IMR-90 (cell line): Measurements from ENCODE around the gene SPATA32. TPM values are rescaled to one million over a fixed set of nuclear protein-coding genes. Genes with fewer than 3 reads are reported as not detected.

Experiments used
- ATAC-seq: fragments of 200-7000 bp; cut with Tn5 transposase; 2 replicates; pipeline ENCODE4 v1.9.1; 2020; ENCODE audit warnings: low read depth, mild to moderate bottlenecking, moderate library complexity
- BruUV-seq: library from RNA; stranded (reverse); fragments of 400-500 nt; replicated peaks from 2 replicates; lab custom pipeline; 2021; lab: Mats Ljungman, UMichigan
- CTCF ChIA-PET: fragments of 300-600 bp; formaldehyde crosslinking; extraction: SDS; loops from one replicate; lab custom pipeline; 2021; ENCODE audit warnings: antibody characterized with exemption; lab: Yijun Ruan, JAX
- POLR2A ChIA-PET: fragments of 300-600 bp; sonication (Branson Sonifier 250); formaldehyde crosslinking; loops from one replicate; lab custom pipeline; 2022; ENCODE audit warnings: antibody characterized with exemption; ENCODE audit not compliant: unreplicated experiment; lab: Charles Lee
- DNase-seq: peaks from one replicate; pipeline ENCODE4 v3.0.0; 2013
- H2AFZ ChIP-seq: replicated peaks from 2 replicates; pipeline ENCODE3; 2013; ENCODE audit warnings: low read length, mild to moderate bottlenecking; ENCODE audit not compliant: poor library complexity
- H2AK5ac ChIP-seq: 2 replicates; pipeline ENCODE4 v1.6.1; 2013; ENCODE audit warnings: low read depth, low read length, inconsistent platforms
- H2AK9ac ChIP-seq: replicated peaks from 2 replicates; pipeline ENCODE3; 2013; ENCODE audit warnings: mild to moderate bottlenecking, low read depth, low read length, moderate library complexity; ENCODE audit not compliant: poor library complexity
- H2BK120ac ChIP-seq: 2 replicates; pipeline ENCODE4 v1.6.1; 2013; ENCODE audit warnings: low read depth, low read length, inconsistent platforms
- H2BK15ac ChIP-seq: 3 replicates; pipeline ENCODE4 v1.6.1; 2013; ENCODE audit warnings: low read depth, low read length, inconsistent platforms
- H2BK20ac ChIP-seq: 2 replicates; pipeline ENCODE4 v1.6.1; 2013; ENCODE audit warnings: low read depth, mild to moderate bottlenecking, inconsistent platforms, low read length, moderate library complexity
- H2BK5ac ChIP-seq: 2 replicates; pipeline ENCODE4 v1.6.1; 2013; ENCODE audit warnings: mild to moderate bottlenecking, low read depth, low read length, inconsistent platforms; ENCODE audit not compliant: poor library complexity, severe bottlenecking
- H3K14ac ChIP-seq: replicated peaks from 2 replicates; pipeline ENCODE4 v1.6.1; 2013; ENCODE audit warnings: low read depth, low read length, inconsistent platforms
- H3K18ac ChIP-seq: 2 replicates; pipeline ENCODE4 v1.6.1; 2013; ENCODE audit warnings: low read depth, low read length, control low read depth
- H3K23ac ChIP-seq: 2 replicates; pipeline ENCODE4 v1.6.1; 2013; ENCODE audit warnings: low read depth, low read length, inconsistent platforms
- H3K27ac ChIP-seq: 2 replicates; pipeline ENCODE4 v1.5.1; 2013; ENCODE audit warnings: mild to moderate bottlenecking, control low read depth, low read length; ENCODE audit not compliant: insufficient read depth
- H3K27me3 ChIP-seq: 2 replicates; pipeline ENCODE4 v1.6.1; 2013; ENCODE audit warnings: low read length; ENCODE audit not compliant: control insufficient read depth, insufficient read depth
- H3K36me3 ChIP-seq: 2 replicates; pipeline ENCODE4 v1.6.1; 2013; ENCODE audit warnings: low read length, mixed read lengths; ENCODE audit not compliant: control insufficient read depth, insufficient read depth
- H3K4ac ChIP-seq: 2 replicates; pipeline ENCODE4 v1.6.1; 2013; ENCODE audit warnings: low read depth, low read length, inconsistent platforms
- H3K4me1 ChIP-seq: 2 replicates; pipeline ENCODE4 v1.6.1; 2013; ENCODE audit warnings: low read length, mixed read lengths; ENCODE audit not compliant: control insufficient read depth, insufficient read depth
- H3K4me2 ChIP-seq: 2 replicates; pipeline ENCODE4 v1.6.1; 2013; ENCODE audit warnings: low read depth, mild to moderate bottlenecking, control low read depth, low read length, moderate library complexity
- H3K4me3 ChIP-seq: 2 replicates; pipeline ENCODE4 v1.5.1; 2013; ENCODE audit warnings: low read depth, mild to moderate bottlenecking, control low read depth, low read length, moderate library complexity; ENCODE audit not compliant: insufficient read depth
- H3K56ac ChIP-seq: 2 replicates; pipeline ENCODE4 v1.6.1; 2013; ENCODE audit warnings: low read length, inconsistent platforms; ENCODE audit not compliant: insufficient read depth; ENCODE audit errors: extremely low read depth
- H3K79me1 ChIP-seq, 2 experiments: 2 replicates each; pipeline ENCODE4 v1.6.1; 2013; ENCODE audit warnings: low read length in 2 of 2, inconsistent platforms in 1 of 2, low read depth in 1 of 2
- H3K9ac ChIP-seq: 2 replicates; pipeline ENCODE4 v1.6.1; 2013; ENCODE audit warnings: low read depth, low read length, control low read depth
- H3K9me1 ChIP-seq: 2 replicates; pipeline ENCODE4 v1.6.1; 2013; ENCODE audit warnings: low read length, inconsistent platforms; ENCODE audit not compliant: insufficient read depth
- H3K9me3 ChIP-seq: 2 replicates; pipeline ENCODE4 v1.6.1; 2013; ENCODE audit warnings: low read length; ENCODE audit not compliant: control insufficient read depth, insufficient read depth
- H4K20me1 ChIP-seq: 2 replicates; pipeline ENCODE4 v1.6.1; 2013; ENCODE audit warnings: low read length, inconsistent platforms; ENCODE audit not compliant: insufficient read depth
- H4K5ac ChIP-seq: 2 replicates; pipeline ENCODE4 v1.6.1; 2013; ENCODE audit warnings: mild to moderate bottlenecking, low read depth, low read length, control low read depth
- H4K8ac ChIP-seq, 2 experiments: 2 replicates each; pipeline ENCODE4 v1.6.1; 2013; ENCODE audit warnings: low read depth in 2 of 2, low read length in 2 of 2, control low read depth in 1 of 2, inconsistent platforms in 1 of 2
- H4K91ac ChIP-seq: 2 replicates; pipeline ENCODE4 v1.6.1; 2013; ENCODE audit warnings: low read depth, low read length, inconsistent platforms; ENCODE audit not compliant: insufficient read depth
- BHLHE40 ChIP-seq: fragments of 150-350 bp; IDR thresholded peaks from 2 replicates; pipeline ENCODE4 v1.6.1; 2016; ENCODE audit warnings: mild to moderate bottlenecking, low read depth, low read length
- CEBPB ChIP-seq: IDR thresholded peaks from 2 replicates; pipeline ENCODE4 v1.6.1; 2012; ENCODE audit warnings: low read depth, low read length, improper control_type of control experiment
- CHD1 ChIP-seq: IDR thresholded peaks from 2 replicates; pipeline ENCODE4 v1.6.1; 2012; ENCODE audit warnings: low read depth, low read length, improper control_type of control experiment
- FOS ChIP-seq: fragments of 150-350 bp; IDR thresholded peaks from 2 replicates; pipeline ENCODE4 v1.6.1; 2016; ENCODE audit warnings: low read depth, low read length
- MAFK ChIP-seq: IDR thresholded peaks from 2 replicates; pipeline ENCODE4 v1.6.1; 2012; ENCODE audit warnings: low read depth, low read length, improper control_type of control experiment
- MAZ ChIP-seq: IDR thresholded peaks from 2 replicates; pipeline ENCODE4 v1.6.1; 2012; ENCODE audit warnings: low read depth, mild to moderate bottlenecking, low read length, improper control_type of control experiment, moderate library complexity, borderline replicate concordance
- MXI1 ChIP-seq: IDR thresholded peaks from 2 replicates; pipeline ENCODE4 v1.6.1; 2012; ENCODE audit warnings: low read depth, mild to moderate bottlenecking, low read length, moderate library complexity, borderline replicate concordance
- NFE2L2 ChIP-seq: fragments of 150-350 bp; IDR thresholded peaks from 2 replicates; pipeline ENCODE4 v1.6.1; 2016; ENCODE audit warnings: low read depth, mild to moderate bottlenecking, low read length
- RCOR1 ChIP-seq: IDR thresholded peaks from 2 replicates; pipeline ENCODE4 v1.6.1; 2012; ENCODE audit warnings: mild to moderate bottlenecking, low read length, improper control_type of control experiment; ENCODE audit not compliant: insufficient replicate concordance
- RFX5 ChIP-seq: IDR thresholded peaks from 2 replicates; pipeline ENCODE4 v1.8.0; 2012; ENCODE audit warnings: low read depth, mild to moderate bottlenecking, low read length, moderate library complexity
- SMC3 ChIP-seq: fragments of 150-350 bp; IDR thresholded peaks from 2 replicates; pipeline ENCODE4 v1.6.1; 2016; ENCODE audit warnings: low read depth, mild to moderate bottlenecking, antibody characterized with exemption, low read length, moderate library complexity
- WGBS, 2 experiments: methylation state at CpG; one replicate each; pipeline versions ENCODE4 v1.1.5 to v1.1.7; 2013; ENCODE audit warnings: missing lambda C conversion rate in 2 of 2; ENCODE audit not compliant: insufficient read length in 1 of 2; ENCODE audit errors: extremely low coverage in 2 of 2; 5-methylcytosine and 5-hydroxymethylcytosine counted together
- dilution Hi-C: fragments of 300-500 bp; cut with HindIII; formaldehyde crosslinking; loops from one replicate; pipeline ENCODE4 v1.14.3; 2018; ENCODE audit warnings: low sequenced_read_pairs; ENCODE audit not compliant: unreplicated experiment
- in situ Hi-C: fragments of 300-500 bp; cut with MboI; formaldehyde crosslinking; loops from 3 replicates; pipeline ENCODE4 v1.14.3; 2019; ENCODE audit warnings: low sequenced_read_pairs, inconsistent platforms, mixed read lengths
- intact Hi-C: fragments of 100-400 bp; cut with micrococcal nuclease; formaldehyde crosslinking; loops from 2 replicates; pipeline ENCODE4 v1.10.0; 2022
- polyA plus RNA-seq, 3 experiments: library from polyadenylated mRNA; depleted of rRNA; stranded (reverse); fragments of >200 nt; gene quantifications; 2 replicates each; pipeline ENCODE4 v1.2.3, GENCODE V29; 2012; ENCODE audit warnings: low replicate concordance in 1 of 3
- total RNA-seq: library from RNA; depleted of rRNA; stranded (reverse); fragments of >200 nt; gene quantifications from 2 replicates; pipeline ENCODE4 v1.2.3, GENCODE V29; 2012
- TF ChIP-seq, protein P1 (sequence below): conservative IDR thresholded peaks from 2 replicates; pipeline ENCODE4 v1.5.1; 2012; ENCODE audit warnings: mild to moderate bottlenecking, low read depth, low read length, improper control_type of control experiment
- TF ChIP-seq, protein P2 (sequence below): fragments of 150-350 bp; IDR thresholded peaks from 2 replicates; pipeline ENCODE4 v1.6.1; 2017; ENCODE audit warnings: mild to moderate bottlenecking, antibody characterized with exemption, low read length, low read depth
- TF ChIP-seq, protein P3 (sequence below): fragments of 150-350 bp; IDR thresholded peaks from 2 replicates; pipeline ENCODE4 v1.6.1; 2016; ENCODE audit warnings: low read depth, mild to moderate bottlenecking, low read length, moderate library complexity, borderline replicate concordance

SPATA32 gene
- total and polyA plus RNA-seq, 2 of the 4 experiments (the other 2 are of a cell fraction): 0.18 TPM; not detected in 1

DNA sequence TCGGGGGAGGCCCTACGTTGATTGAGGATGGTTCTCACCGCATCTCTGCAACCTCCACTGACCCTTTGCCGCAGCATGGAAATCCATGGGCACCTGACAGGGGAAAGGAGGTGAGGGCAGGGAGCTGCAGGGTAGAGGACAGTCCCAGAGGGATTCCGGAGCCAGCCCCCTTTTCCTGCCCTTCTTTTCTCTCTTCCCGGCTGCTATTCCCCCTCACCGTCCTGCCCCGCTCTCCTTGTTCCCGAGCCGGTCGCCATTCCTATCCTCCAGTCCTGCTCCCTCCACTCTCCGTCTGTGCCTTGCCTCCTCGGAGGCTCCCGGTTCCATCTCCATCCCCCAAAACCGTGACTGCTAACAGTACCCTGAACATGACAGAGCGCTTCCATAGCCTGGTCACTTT is 4.8 kb downstream of the SPATA32 start:
- Histone ChIP-seq H3K56ac (no peak overlapping the region), H3K4me1 (peaks cover 6% of the 10 kb centered on the region), H3K4me3 (no peak overlapping the region), H2AK5ac (0 out of 2 replicates have a peak overlapping the region, but pooled peaks have one; percentile 28), H2AK9ac (no peak overlapping the region), H2BK20ac (no peak overlapping the region), H3K4me2 (no peak overlapping the region), H3K9ac (no peak overlapping the region), H2BK5ac (no peak overlapping the region), H2BK120ac (no peak overlapping the region), H3K9me1 (no peaks in the 10 kb centered on the region), H3K23ac (no peak overlapping the region), H3K27ac (no peak overlapping the region), H3K9me3 (no peaks in the 10 kb centered on the region), H4K5ac (no peak overlapping the region), H3K36me3 (no peaks in the 10 kb centered on the region), H3K4ac (no peak overlapping the region), H3K79me1 (no peaks in the 10 kb centered on the region; a peak in 1 of 4 replicates), H2AFZ (no peak overlapping the region), H3K18ac (no peak overlapping the region), H4K91ac (no peak overlapping the region), H3K27me3 (no peaks in the 10 kb centered on the region), H2BK15ac (no peak overlapping the region), H3K14ac (no peak overlapping the region), H4K8ac (no peak overlapping the region), H4K20me1 (no peaks in the 10 kb centered on the region)
- DNase-seq (no peak), ATAC-seq (no peak)
- BruUV-seq: no TSS peak
- TF ChIP-seq, protein P1, sequence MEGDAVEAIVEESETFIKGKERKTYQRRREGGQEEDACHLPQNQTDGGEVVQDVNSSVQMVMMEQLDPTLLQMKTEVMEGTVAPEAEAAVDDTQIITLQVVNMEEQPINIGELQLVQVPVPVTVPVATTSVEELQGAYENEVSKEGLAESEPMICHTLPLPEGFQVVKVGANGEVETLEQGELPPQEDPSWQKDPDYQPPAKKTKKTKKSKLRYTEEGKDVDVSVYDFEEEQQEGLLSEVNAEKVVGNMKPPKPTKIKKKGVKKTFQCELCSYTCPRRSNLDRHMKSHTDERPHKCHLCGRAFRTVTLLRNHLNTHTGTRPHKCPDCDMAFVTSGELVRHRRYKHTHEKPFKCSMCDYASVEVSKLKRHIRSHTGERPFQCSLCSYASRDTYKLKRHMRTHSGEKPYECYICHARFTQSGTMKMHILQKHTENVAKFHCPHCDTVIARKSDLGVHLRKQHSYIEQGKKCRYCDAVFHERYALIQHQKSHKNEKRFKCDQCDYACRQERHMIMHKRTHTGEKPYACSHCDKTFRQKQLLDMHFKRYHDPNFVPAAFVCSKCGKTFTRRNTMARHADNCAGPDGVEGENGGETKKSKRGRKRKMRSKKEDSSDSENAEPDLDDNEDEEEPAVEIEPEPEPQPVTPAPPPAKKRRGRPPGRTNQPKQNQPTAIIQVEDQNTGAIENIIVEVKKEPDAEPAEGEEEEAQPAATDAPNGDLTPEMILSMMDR: no peak
- TF ChIP-seq NFE2L2 (no peak), RFX5 (no peak), FOS (no peak), MAZ (no peak), MXI1 (no peak), BHLHE40 (no peak), SMC3 (no peak), CEBPB (no peak), CHD1 (no peak), MAFK (no peak), RCOR1 (no peak)
- TF ChIP-seq, protein P2, sequence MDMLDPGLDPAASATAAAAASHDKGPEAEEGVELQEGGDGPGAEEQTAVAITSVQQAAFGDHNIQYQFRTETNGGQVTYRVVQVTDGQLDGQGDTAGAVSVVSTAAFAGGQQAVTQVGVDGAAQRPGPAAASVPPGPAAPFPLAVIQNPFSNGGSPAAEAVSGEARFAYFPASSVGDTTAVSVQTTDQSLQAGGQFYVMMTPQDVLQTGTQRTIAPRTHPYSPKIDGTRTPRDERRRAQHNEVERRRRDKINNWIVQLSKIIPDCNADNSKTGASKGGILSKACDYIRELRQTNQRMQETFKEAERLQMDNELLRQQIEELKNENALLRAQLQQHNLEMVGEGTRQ: no peak
- TF ChIP-seq, protein P3, sequence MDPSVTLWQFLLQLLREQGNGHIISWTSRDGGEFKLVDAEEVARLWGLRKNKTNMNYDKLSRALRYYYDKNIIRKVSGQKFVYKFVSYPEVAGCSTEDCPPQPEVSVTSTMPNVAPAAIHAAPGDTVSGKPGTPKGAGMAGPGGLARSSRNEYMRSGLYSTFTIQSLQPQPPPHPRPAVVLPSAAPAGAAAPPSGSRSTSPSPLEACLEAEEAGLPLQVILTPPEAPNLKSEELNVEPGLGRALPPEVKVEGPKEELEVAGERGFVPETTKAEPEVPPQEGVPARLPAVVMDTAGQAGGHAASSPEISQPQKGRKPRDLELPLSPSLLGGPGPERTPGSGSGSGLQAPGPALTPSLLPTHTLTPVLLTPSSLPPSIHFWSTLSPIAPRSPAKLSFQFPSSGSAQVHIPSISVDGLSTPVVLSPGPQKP: no peak
- intact Hi-C loops (no loop called here), in situ Hi-C loops (no loop called here), dilution Hi-C loops (no loop called here)
- WGBS, 2 experiments: 51% methylated on average over 8 of the region's 16 CpGs; no CpG with 5 or more reads in 1 of the 2 experiments
- POLR2A ChIA-PET: no interaction called here
- CTCF ChIA-PET: no interaction called here
